HG02973 (cell line): ENCODE measurements around the gene CCNB2.
A peak's percentile ranks its signal among the peaks of the same experiment; 100 is the strongest.
"Not testable (repeated sequence)": the region's sequence is repeated elsewhere in the genome, so short reads cannot be mapped to it uniquely, and the experiment has no call there.

ENCODE experiments used
- ATAC-seq: cut with Tn5 transposase; IDR thresholded peaks from one replicate; pipeline ENCODE4 v1.9.1; 2021; ENCODE audit warnings: moderate library complexity; ENCODE audit not compliant: unreplicated experiment

CCNB2 gene

DNA sequence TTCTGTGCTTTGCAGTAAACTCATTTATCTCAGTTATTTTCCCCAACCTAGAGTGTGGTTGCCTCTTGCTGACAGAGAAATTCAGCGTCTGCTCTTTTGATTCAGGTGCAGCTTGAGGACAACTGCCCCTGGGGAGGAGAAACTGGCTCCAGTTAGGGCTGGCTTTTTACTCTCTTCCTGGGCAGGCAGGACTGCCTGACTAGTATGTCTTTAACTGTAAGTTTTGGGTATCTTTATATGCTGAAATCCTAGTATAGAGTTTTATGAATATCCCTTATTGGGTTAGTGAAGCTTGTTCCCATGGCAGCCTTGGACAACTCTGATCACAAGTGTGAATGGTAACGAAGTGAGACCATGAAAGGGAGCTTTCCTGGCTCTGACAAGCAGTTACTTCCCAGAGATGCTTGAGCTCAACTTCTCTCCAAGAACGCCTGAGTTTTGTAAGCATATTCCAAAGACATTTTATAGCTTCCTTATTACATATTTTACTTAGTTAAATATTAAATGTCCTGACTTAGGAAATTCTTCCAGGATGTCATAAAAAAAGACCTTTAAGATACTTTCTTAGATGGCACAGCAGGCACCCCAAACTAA, 27.1 kb downstream of the CCNB2 start:
- no peak for ATAC-seq

DNA sequence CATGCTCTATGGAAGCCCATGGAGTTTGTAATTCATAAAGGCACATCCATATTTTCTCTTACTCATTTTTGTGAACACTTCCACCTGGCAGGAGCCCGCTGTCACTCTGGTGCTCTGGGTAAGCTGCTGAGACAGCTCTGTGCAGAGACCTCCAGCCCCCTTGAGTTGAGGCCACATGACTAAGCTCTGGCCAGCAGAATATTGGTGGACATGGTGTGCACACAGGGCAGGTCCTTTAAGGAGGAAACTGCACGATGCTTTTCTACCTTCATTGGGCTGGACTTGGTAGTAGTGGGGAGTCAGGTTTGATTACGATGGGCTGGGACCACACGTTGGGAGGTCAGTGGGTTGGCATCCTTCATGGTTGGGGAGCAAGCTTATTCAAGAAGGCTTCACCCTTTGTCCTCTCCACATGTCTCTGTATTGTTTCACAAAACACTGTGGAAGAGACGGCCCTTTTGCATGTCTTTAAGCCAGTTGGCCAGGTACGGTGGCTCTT, 29.0 kb downstream of the CCNB2 start:
- no peak for ATAC-seq

DNA sequence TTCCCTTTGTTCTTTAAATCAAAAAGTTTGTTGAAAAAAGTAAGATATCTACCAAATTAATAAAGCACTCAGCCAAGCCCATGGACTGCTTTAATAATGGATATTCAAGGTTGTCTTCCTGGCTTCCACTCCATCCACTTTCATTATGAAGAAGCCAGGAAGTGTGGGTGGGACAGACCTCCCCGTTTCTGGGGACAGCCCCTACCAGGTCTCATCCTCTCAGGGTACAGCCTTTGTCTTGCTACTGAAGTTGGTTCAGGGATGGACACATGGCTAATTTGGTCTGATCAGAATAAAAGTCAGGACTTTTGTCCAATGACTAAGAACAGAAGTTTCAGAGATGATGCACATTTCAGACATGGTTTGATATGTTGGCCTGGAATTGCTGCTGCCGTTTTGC, 32.6 kb downstream of the CCNB2 start:
- no peak for ATAC-seq

DNA sequence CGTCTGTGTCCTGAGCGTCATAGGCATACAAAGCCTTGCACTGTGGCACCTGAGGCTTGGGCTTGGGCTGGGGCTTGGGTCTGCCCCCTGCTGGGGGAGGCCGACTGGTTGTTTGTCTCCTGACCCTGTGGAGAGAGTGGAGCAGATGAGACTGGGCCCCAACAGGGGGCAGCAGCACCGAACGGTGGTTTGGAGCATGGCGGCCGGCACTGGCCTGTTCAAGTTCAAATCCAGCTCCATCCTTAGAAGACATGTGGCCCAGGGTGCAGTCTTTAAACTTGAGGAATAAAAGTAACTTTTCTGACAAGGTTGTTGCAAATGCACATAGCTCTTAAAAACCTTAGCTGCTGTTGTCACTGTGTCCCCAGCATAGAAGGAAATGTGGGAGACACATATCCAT, 33.3 kb downstream of the CCNB2 start:
- peak; percentile 78 for ATAC-seq

DNA sequence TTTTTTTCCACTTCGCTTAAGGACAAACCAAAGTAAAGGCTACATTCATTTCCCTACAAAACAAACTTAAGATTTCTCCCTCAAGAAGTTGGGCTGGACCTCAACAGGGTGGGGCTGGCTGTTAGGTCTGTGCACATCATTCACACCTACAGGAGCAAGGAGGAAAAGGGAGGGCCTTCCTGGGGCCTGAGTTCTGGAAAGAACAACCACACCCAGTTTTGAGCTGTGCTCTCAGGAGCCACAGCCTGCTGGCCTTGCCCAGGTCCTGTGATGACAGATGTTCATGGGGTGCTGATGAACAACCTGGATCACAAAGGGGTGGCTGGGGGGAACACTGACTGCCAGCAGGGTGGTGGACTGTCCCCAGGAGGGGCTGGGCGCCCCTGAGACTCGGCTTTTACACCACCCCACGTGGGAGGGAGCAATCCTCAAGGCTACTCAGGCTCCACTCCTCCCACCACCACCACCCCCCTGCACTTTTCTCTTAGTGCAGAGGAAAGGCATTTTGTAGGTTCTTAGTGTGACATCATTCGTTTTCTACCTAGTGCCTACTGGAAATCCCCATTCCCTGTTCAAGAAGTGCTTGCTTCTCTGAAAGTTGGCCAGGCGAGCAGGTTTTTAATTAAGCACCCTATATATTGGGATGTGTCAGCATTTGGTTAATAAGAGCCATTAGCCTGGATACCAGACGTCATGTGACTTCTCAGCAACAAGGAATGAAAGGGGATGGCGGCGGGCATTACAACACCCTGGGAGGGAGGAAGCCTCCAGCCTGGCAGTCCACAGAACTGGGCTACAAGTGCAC, 35.7 kb downstream of the CCNB2 start:
- no peak for ATAC-seq

DNA sequence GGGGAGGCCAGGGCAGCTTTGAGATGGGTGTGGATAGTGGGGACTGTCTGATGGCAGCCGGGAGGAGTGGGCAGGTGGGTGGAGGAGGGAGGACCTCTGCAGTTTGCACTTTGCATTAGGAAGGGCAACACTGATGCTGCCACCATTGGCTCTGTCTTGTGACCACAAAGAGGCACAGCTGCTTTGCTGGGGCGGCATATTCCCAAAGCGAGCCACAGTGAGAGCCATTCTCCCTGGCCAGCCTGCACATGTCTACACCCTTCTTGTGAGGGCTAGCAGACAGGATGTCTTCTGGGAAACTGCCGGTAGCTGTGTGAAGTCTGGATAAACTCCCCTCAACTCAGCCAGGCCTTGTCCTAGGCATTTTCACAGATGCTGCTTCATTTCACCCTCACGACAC, 38.3 kb downstream of the CCNB2 start:
- no peak for ATAC-seq

DNA sequence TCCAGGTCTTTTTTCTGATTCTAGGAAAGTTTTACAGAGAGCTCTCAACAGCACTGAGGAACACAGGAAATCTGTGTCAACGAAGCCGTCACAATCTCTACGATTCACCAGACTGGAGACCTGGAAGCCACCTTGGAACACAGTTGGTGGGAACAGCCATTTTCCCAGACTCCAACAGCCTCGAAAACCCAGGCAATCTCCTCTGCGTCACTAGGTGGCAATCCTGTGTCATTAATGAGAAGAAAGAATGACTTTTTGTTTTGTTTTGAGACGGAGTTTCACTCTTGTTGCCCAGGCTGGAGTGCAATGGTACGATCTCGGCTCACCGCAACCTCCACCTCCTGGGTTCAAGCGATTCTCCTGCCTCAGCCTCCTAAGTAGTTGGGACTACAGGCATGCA, 39.6 kb downstream of the CCNB2 start:
- not testable (repeated sequence) for ATAC-seq

DNA sequence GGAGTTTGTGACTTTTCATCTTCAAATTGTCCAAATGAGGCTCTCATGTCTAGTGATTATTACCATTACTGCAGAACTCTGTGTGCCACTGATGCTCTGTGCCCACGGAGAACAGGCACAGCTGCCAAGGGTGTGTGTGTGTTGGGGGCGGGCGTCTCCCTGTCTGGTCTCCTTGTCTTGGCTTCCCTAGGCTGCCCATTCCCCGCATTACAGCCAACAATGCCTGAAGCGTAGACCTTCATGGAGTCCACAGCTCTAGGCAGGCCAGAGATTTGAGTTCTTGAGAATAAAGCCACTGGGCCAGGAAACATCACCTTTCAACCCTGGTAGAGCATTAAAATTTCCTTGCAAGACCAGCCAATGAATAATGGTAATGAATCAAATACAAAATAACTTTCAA, 42.7 kb downstream of the CCNB2 start:
- ATAC-seq: no peak

DNA sequence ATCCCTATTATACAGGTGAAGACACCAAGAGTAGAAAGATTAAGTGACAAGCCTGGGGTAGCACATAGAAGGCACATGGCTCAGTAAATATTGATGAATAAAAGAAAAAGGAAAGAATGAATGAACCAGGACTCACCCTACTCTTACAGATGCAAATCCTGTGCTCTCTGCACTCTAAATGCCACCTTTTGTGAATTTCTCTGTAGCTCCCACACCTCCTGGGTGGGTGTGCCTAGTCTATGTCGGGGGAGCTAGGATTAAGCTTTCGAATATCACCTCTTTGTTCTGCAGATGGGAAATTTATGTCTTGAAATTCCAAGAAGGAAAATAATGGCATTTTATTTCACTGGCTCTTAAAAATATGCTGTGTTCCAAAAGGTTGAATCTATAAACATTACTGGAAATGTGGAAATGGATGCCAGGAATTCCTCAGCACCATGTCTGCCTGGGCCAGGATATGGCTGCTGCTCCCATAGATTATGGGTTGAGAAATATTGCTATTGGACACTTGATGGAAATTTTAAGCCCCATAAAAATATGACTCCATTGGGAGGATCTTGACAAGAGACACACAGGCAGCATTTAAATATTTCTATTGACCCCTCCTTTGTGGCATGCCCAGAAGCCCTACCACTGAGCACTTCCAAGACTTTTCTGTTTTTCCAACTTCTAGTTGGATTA, 43.3 kb downstream of the CCNB2 start:
- no peak for ATAC-seq

DNA sequence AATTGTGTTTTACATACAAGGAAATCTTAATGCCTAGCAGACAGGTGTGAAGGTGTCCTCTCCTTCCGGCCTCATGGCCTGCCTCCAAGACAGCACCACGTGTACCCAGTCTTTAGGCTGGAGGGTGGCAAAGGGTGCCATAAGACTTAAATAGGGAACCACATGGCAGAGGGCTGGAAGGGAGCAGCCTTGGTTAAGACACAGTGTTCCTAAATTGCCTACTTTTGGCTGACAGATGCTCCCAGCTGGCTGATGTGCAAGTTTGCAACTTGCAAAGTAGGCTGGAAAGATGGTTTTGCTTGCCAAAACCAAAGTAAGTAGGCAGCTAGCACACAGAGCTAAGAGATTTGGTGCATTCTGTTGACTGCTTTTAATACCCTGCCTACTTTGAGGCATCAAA, 45.2 kb downstream of the CCNB2 start:
- no peak for ATAC-seq

DNA sequence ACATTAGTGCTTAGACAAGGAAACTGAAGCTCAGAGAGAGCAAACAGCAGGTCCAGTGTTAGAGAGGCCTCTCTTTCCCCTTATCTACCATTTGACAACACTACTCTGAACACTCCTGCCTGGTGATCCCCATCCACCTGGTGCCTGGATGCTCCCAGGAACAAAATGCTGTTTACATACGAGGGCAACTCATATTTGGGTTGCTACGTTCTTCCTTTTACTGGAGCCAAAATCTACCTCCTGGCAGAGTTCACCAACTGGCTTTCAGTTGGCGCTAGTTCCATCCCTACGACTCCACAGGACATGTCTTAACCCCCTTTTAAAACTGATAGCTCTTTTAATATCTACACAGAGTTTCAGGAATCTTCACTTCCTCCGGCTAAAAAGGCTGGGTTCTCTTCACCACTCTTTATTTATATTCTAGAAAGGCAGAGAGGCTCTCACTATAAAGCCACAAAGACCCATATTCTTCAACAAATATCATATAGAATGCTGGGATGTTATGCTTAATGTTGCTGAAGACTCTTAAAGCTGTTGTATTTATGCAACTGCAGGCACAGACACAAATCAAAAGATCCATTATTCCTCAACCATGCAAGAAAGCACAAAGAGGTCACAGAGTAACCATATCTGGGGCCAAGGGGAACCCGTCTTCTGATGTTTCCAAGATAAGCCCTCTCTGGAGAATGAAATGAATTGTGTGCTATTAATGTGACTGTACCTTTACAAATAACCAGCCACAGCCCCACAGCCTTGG, 47.9 kb downstream of the CCNB2 start:
- ATAC-seq: no peak

DNA sequence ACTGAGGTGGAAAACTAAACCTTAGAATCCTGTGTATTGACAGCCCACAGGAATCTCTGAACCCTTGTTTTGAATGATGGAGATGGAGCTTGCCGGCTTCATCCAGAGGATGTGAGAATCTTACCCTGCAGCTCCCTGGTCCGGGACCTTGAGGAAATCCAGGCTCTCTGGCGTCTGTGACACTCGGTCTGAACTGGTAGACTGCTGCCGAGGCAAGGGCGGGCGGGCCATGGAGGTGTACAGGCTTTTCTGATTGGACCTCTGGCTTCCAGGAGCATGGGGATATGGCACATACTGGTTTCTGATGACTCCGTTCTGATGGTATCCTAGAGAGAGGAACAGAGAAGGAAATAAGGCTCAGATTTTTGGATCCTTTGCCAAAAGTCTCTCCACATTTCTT, 48.5 kb downstream of the CCNB2 start:
- no peak for ATAC-seq

DNA sequence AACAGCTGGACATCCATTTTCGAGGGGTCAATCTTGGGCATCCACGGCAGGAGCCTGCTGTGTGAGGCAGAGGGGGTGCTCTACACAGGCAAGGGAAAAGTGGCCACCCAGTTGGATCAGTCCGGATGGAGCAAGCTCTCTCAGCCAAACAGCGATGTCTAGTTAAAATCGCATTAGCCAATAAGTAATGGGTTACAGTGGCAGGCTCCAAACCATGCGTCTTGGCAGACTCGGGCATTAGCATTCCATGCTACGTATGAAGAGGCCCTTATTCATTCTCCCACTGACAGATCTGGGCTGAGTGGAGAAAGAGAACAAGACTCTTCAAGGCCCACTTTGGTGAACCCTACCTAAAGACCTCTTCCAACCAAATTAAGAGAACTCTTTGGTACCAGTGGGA, 49.3 kb downstream of the CCNB2 start:
- ATAC-seq: no peak

DNA sequence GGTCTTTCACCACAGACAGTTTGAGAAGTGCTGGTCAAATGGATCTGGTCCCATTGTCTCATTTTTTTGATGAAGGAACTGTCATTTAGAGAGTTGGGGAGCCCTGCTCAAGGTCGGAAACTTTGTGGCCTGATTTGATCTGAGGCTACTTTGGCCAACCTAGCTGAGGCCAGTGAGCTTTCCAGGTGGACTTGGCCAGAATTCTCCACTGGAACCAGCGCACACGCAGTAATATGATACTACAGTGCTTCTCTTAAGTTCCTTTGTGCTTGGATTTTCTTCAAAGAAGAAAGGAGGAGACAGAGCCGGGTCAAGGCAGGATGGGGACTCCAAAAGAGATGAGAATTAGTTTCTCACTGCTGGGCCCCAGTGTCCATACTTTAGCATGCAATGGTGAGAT, 50.5 kb downstream of the CCNB2 start:
- no peak for ATAC-seq

DNA sequence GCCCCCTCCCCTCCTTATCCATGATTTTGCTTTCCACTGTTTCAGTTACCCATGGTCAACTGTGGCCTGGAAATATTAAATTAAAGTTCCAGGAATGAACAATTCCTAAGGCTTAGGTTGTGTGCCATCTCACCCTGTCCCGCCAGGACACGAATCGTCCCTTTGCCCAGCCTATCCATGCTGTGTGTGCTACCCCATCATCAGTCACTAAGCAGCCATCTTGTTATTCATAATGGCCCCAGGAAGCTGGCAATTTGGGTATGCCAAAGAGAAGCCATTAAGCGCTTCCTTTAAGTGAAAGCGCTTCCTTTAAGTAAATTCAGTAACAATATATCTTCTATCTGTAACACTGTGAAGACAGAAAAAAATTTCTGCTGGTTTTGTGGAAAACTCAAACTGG, 52.5 kb downstream of the CCNB2 start:
- no peak for ATAC-seq

DNA sequence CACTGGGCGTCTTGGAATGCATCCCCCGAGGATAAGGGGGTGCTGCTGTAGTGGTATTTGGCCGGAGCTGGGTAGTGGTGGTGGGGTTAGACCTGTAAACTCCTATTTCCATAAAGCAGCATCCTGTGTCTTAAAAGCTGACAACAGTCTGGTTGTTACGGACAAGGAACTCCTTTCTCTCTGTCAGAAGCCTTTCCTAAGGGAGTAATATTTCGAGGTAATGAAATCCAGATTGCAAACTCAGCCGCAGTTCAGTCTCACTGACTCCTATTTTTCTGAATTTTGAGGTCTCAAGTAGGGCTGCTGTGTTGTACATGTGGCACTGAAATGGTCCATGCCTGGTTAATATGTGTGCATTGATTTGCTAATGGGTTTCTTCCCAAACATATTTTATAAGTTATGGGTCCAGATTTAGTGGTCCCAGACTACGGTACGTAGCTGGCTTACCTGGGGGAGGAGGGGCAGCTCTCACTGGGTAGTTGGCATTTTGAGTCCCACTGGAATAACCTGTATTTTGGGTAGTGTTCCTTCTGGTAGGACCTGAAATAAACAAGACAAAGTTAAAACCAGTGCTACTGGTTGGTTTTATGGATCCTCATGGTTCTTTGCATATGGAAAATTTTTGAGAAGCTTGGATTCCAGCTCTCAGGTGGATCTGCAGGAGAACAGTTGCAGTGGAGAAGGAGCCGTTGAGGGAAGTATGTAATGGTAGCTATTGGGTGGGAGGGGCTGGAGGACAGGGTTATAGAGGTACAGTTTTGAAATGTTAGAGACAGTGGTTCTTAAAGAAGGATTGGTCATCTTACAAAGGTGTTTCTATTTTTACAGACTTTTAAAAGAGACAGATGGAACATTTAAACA, 53.1 kb downstream of the CCNB2 start:
- no peak for ATAC-seq

DNA sequence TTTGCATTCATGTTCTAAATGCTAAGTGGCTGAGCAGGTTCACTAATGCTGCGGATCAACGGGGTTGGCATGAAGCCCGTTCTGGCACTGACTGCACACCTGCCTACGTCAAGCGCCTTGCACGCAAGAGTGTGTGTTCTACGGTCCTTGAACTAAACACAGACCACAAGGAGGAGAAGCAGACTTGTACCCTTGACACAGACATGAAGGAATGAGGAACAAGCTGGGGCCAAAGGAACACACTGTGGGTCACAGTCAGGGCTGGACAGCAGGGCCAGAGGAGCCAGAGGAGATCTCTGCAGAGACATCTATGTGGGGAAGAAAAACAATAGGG, 53.7 kb downstream of the CCNB2 start:
- no peak for ATAC-seq

DNA sequence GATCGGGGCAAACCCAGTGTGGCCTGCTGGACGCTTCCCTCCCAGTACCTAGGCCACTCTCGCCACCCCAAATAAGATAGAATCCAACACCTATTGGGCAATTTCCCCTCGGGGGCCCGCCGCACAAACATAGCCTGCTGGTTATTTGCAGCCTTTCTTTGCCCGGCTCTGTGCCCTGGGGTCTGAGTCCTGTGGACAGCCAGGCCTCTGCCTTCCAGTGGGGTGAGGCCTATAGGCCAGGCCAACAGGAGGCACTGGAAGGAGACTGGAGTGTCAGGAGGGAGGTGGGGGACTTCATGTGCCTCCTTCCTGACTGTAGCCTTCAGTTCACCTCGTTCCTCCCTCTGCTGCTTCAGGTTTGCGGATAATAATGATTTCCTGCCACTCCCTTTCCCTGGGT, 54.3 kb downstream of the CCNB2 start:
- ATAC-seq: no peak

DNA sequence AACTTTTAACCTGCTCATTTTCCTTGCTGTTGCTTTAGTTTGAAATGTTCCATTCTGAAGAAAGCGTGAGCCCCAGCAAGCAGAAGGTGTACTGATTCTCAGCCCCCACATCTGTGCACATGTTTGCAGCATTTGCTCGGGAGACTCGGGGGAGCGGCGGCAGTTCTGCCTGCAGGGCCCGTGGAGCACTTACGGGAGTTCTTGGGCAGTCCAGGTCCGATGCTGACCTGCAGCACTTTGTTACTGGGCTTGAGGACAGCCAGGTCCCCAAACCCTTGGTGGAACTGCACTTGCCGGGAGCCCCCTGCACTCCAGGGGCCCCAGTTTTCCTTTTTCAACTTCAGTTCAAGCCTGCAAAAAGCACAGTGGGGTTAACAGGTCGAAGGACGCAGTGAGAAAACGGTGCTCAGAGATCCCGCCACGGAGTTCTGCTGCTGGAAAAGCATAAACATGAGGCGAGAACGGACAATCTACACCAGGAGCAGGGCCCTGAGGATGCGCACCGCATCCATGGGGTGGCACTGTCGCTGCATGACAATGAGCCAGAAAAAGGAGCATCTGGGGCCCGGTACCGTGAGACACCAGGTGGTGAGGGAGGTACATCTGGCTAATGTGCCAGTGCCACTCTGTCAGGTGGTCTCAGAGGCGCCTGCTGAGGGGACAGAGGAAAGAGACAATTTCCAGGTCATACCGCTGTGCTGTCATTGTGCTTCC, 56.1 kb downstream of the CCNB2 start:
- no peak for ATAC-seq

DNA sequence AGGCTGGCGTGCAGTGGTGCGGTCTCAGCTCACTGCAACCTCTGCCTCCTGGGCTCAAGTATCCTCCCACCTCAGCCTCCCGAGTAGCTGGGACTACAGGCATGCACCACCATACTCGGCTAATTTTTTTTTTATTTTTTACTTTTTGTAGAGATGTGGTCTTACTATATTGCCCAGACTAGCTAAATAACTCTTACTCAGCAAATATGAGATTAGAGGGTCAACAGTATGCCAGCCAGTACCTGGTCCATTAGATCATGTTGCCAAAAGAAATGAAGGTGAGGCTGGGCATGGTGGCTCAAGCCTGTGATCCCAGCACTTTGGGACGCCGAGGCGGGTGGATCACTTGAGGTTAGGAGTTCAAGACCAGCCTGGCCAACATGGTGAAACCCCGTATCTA, 57.1 kb downstream of the CCNB2 start:
- not testable (repeated sequence) for ATAC-seq
